GM19395 (cell line): ENCODE results near the gene EEF1AKMT4.

Experiments
- ATAC-seq: cut with Tn5 transposase; IDR thresholded peaks from one replicate; pipeline ENCODE4 v1.9.1; 2021; ENCODE audit warnings: mild to moderate bottlenecking, moderate library complexity; ENCODE audit not compliant: unreplicated experiment

Gene EEF1AKMT4

GRCh38 chr3:184235381-184236032 is 14.0 kb upstream of the EEF1AKMT4 start:
- no peak for ATAC-seq

DNA sequence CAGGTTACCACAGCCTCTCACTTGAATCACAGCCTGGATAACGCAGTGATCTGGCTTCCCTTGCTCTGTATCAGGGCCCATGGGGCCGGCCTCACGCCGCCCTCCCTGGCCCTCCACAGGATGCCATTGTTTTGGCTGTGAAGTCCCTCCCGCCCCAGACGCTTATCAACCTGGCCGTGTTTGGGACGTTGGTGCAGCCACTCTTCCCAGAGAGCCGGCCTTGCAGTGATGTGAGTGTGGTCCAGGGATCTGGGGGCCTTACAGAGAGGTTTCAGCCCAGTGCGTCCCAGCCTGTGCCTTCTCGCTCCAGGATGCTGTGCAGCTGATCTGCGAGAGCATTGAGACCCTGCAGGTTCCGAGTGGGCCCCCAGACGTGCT is 13.4 kb upstream of the EEF1AKMT4 start:
- no peak for ATAC-seq

GRCh38 chr3:184236636-184237035 is 12.8 kb upstream of the EEF1AKMT4 start:
- ATAC-seq = no peak

DNA sequence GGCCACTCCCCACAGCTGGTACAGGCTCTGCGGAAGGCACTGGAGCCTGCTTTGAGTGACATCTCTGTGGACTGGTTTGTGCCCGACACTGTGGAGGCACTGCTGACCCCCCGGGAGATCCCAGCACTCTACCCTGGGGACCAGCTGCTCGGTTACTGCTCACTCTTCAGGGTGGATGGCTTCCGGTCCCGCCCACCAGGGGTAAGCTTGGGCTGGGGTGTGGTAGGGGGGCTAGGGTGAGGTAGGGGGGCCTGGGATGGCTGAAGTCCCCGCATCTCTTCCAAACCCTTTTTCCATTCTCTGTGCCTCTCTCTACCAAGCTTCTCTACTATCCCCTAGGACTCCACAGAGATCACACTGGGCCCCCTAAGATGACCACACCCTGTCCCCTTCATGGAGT is 12.3 kb upstream of the EEF1AKMT4 start:
- no peak for ATAC-seq

DNA sequence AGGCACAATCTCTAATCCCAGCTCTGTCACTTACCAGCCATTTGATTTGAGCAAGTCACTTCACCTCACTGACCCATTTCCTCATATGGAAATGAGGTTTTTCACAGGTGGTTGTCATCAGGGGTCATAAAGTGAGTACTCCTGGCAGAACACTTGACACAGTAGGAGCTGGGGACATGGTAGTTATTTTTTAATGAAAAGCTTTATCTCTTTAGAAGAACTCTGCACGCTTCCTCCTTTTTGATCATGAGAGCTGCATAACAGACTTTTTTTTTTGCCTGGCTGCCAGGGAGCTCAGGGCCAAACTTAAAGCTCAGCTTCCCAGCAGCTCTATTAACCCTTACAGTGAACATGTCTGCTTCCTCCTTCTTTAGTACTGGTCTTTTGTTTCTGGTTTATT is 11.7 kb upstream of the EEF1AKMT4 start:
- ATAC-seq = no peak

DNA sequence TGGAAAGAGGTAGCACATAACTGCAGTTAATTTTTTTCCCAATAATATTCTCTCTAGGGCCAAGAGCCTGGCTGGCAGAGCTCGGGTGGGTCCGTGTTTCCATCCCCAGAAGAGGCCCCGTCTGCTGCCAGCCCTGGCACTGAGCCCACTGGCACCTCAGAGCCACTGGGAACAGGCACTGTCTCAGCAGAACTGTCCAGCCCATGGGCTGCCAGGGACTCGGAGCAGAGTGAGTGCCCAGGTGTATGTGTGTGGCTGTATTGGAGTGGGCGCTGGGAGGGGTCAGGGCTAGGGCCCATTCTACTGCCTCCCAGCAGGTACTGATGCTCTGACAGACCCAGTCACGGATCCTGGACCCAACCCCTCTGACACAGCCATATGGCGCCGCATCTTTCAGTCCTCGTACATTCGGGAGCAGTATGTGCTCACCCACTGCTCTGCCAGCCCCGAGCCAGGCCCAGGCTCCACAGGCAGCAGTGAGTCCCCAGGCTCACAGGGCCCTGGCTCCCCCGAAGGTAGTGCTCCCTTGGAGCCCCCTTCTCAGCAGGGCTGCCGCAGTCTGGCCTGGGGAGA is 11.1 kb upstream of the EEF1AKMT4 start:
- ATAC-seq = no peak

DNA sequence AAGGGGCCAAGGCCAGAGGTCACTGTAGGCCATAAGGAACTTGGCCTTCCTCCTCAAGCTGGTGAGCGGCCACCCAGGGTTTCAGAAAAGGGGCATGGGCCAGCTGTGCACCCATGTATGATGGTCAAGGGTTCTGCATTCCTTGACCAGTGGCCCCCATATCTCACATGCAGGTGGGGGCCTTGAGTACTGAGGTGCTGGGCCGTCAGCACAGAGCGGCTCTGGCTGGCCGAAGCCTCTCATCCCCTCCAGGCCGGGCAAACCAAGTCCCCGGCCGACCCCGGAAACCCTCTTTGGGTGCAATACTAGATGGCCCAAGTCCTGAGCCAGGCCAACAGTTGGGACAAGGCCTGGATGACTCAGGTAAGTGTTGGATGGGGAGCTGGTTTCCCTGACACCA is 10.3 kb upstream of the EEF1AKMT4 start:
- no peak for ATAC-seq

GRCh38 chr3:184239708-184240107 is 9.8 kb upstream of the EEF1AKMT4 start:
- no peak for ATAC-seq

GRCh38 chr3:184240384-184241140 is 8.9 kb upstream of the EEF1AKMT4 start:
- no peak for ATAC-seq

- no peak for ATAC-seq
Observed at GRCh38 chr3:184241141-184241446, 8.4 kb upstream of the EEF1AKMT4 start.

DNA sequence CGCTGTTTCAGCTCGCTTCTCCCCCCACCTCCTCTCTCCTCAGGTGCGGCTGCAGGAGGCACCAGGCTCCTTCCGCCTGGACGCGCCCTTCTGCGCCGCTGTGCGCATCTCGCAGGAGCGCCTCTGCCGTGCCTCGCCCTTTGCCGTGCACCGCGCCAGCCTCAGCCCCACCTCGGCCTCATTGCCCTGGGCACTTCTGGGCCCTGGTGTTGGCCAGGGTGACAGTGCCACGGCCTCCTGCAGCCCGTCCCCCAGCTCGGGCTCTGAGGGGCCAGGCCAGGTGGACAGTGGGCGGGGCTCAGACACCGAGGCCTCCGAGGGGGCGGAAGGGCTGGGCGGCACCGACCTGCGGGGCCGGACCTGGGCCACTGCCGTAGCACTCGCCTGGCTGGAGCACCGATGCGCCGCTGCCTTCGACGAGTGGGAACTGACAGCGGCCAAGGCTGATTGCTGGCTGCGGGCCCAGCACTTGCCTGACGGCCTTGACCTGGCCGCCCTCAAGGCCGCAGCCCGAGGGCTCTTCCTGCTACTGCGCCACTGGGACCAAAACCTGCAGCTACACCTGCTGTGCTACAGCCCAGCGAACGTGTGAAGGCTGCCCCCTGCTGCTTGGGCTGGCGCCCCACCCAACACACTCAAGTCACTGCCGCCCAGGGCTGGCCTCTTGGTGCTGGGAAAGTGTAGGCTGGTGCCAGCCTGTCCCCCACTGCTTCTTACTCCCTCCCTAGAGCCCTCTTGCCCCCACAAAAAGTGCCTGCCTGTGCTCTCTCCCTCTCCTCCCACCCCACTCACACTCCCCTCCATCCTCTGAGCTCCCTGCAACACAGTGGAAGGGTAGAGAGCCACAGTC is 7.8 kb upstream of the EEF1AKMT4 start:
- ATAC-seq = no peak

- no peak for ATAC-seq
Observed at GRCh38 chr3:184242297-184242685, 7.2 kb upstream of the EEF1AKMT4 start.

GRCh38 chr3:184248454-184249411 is 739 bp upstream of the EEF1AKMT4 start, which contains the start of gene ALG3:
Gene ALG3 (minus strand): TSS chr3:184248962. CDS start chr3:184248940, 22 bp downstream.
- ATAC-seq = peak; percentile 49

GRCh38 chr3:184250167-184250828 is 826 bp downstream of the EEF1AKMT4 start:
- ATAC-seq = peak; percentile 74

DNA sequence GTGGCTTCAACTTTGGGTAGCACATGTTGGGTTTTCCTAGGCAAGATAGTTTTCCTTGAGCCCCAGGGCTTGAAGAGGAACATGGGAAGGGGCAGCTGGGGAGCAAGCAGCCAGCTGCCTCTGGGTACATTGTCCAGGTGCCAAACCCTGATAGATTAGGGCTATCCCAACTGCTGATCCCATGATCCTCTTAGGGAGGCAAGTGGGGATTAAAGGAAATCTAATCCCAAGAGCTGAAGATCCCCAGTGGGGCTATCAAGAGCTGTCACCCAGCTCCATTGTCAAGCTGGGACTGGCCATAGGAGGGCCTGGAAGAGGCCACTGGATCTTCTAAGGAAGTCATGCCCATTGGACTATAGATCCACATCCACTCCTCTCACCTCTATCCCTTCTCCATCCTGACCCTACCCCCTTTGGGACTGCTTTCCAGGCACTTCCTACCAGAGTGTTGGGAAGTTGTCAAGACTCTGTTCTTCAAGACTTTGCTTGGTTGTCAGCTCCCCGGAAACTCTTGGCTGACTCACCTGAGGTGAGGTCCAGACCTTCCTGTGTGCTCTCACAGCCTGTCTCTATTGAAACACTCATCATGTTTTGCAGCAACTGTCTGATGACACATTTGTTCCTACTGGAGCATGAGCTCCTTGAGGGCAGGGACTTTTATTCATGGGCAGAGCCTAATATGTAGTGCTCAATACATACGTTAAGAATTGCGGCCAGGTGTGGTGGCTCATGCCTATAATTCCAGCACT is 6.0 kb downstream of the EEF1AKMT4 start:
- ATAC-seq = no peak

DNA sequence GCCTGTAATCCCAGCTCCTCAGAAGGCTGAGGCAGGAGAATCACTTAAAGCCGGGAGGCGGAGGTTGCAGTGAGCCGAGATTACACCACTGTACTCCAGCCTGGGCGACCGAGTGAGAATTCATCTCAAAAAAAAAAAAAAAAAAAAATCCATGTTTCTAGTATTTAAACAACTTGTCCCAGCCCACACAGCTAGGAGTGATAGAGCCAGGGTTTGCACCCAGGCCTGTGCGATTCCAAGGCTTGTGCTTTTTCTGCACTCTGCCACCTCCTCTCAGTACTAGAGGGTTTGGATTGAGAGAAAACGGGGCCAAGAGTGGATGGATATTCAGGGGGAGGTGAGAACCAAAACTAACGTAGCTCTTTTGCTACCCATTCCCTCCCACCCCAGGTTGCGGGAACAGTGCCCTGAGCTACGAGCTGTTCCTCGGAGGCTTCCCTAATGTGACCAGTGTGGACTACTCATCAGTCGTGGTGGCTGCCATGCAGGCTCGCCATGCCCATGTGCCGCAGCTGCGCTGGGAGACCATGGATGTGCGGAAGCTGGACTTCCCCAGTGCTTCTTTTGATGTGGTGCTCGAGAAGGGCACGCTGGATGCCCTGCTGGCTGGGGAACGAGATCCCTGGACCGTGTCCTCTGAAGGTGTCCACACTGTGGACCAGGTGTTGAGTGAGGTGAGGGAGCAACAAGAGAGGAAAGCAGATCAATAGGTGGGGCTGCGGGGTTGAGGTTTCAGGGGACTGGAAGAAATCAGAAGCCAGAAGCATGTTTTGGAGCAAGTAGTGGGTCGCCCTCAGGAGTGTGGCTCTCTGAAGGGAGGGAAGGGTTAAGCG is 7.8 kb downstream of the EEF1AKMT4 start:
- no peak for ATAC-seq

DNA sequence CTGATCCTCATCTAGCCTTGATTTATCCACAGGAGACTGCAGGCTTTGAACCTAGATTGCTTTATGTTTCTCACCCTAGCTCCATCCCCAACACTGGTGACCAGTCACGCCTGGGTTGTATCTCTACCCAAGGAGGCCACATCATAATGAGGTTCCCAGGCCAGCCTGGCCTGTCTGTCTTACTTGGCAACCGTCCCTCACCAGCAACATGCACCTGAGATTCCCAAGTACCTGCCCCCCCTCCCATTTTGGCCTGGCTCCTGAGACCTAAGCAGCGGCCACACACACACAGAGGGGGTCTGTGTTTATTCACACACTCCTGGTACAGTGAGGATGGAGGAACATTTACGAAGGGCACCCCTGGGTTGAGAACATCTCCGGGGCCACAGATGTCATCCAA is 9.5 kb downstream of the EEF1AKMT4 start:
- no peak for ATAC-seq

- ATAC-seq = no peak
Observed at GRCh38 chr3:184259396-184259877, 10.0 kb downstream of the EEF1AKMT4 start.
